HepG2 (cell line): ENCODE results near the gene CCR8. TPM values are rescaled to one million over a fixed set of nuclear protein-coding genes. Genes with fewer than 3 reads are reported as not detected.
A peak's percentile ranks its signal among the peaks of the same experiment; 100 is the strongest.

Source experiments
- FOXA1 ChIP-seq, 2 experiments: fragments of 450-650 bp in 1 of 2; sonication (generic) in 1 of 2; formaldehyde crosslinking in 1 of 2; IDR thresholded peaks; 2 replicates each; pipeline versions ENCODE4 v1.4.0 to v1.6.1; 2016 to 2020; ENCODE audit warnings: missing genetic modification reagents in 1 of 2
- FOXO1 ChIP-seq: sonication (generic); formaldehyde crosslinking; IDR thresholded peaks from 2 replicates; pipeline ENCODE4 v1.4.0; 2020; ENCODE audit warnings: missing genetic modification reagents
- FOXP1 ChIP-seq, 2 experiments: fragments of 450-650 bp in 1 of 2; IDR thresholded peaks; 2 replicates each; pipeline ENCODE4 v1.6.1; 2017 to 2018; ENCODE audit warnings: antibody characterized with exemption in 1 of 2
- HOXA7 ChIP-seq: sonication (generic); formaldehyde crosslinking; IDR thresholded peaks from 2 replicates; pipeline ENCODE4 v1.8.1; 2022; ENCODE audit warnings: mild to moderate bottlenecking, missing genetic modification reagents, moderate library complexity
- KDM3A ChIP-seq: IDR thresholded peaks from 2 replicates; pipeline ENCODE4 v1.6.1; 2018; ENCODE audit warnings: low read depth, missing compliant biosample characterization
- KLF16 ChIP-seq, 2 experiments: sonication (generic) in 1 of 2; formaldehyde crosslinking in 1 of 2; IDR thresholded peaks; 2 replicates each; pipeline versions ENCODE4 v1.6.1 to v1.8.0; 2016 to 2023; ENCODE audit warnings: missing genetic modification reagents in 2 of 2, missing compliant biosample characterization in 1 of 2
- NR2F6 ChIP-seq, 2 experiments: IDR thresholded peaks; 2 replicates each; pipeline ENCODE4 v1.6.1; 2016; ENCODE audit warnings: antibody characterized with exemption in 1 of 2, mild to moderate bottlenecking in 1 of 2
- RAD21 ChIP-seq: fragments of 450-650 bp; formaldehyde crosslinking; IDR thresholded peaks from 2 replicates; pipeline ENCODE4 v1.5.0; 2020; ENCODE audit warnings: mild to moderate bottlenecking
- SIX1 ChIP-seq: sonication (generic); formaldehyde crosslinking; IDR thresholded peaks from 2 replicates; pipeline ENCODE4 v1.4.0; 2020; ENCODE audit warnings: missing genetic modification reagents, borderline replicate concordance
- SOX5 ChIP-seq: IDR thresholded peaks from 2 replicates; pipeline ENCODE4 v1.6.1; 2016; ENCODE audit warnings: borderline replicate concordance
- SP1 ChIP-seq, 2 experiments: fragments of 450-650 bp in 1 of 2; sonication (generic) in 1 of 2; formaldehyde crosslinking in 1 of 2; IDR thresholded peaks; 2 replicates each; pipeline versions ENCODE4 v1.4.0 to v1.6.1; 2016 to 2020; ENCODE audit warnings: missing genetic modification reagents in 1 of 2
- TBX2 ChIP-seq: sonication (generic); formaldehyde crosslinking; IDR thresholded peaks from 2 replicates; pipeline ENCODE4 v1.5.0; 2020; ENCODE audit warnings: missing genetic modification reagents, mild to moderate bottlenecking, borderline replicate concordance
- THAP11 ChIP-seq: IDR thresholded peaks from 2 replicates; pipeline ENCODE4 v1.6.1; 2016; ENCODE audit warnings: missing biosample characterization, missing genetic modification reagents
- ZKSCAN1 ChIP-seq: fragments of 150-350 bp; IDR thresholded peaks from 2 replicates; pipeline ENCODE4 v1.6.1; 2014; ENCODE audit warnings: low read length
- ZMYM3 ChIP-seq: sonication (generic); formaldehyde crosslinking; IDR thresholded peaks from 2 replicates; pipeline ENCODE4 v1.5.1; 2020; ENCODE audit warnings: mild to moderate bottlenecking, missing genetic modification reagents
- ZNF136 ChIP-seq: sonication (generic); formaldehyde crosslinking; IDR thresholded peaks from 2 replicates; pipeline ENCODE4 v1.8.1; 2022; ENCODE audit warnings: low read depth, mild to moderate bottlenecking, moderate library complexity, missing genetic modification reagents
- ZNF605 ChIP-seq: sonication (generic); formaldehyde crosslinking; IDR thresholded peaks from 2 replicates; pipeline ENCODE4 v1.8.0; 2022; ENCODE audit warnings: mild to moderate bottlenecking, missing genetic modification reagents
- ZNF670 ChIP-seq: sonication (generic); formaldehyde crosslinking; IDR thresholded peaks from 2 replicates; pipeline ENCODE4 v1.8.0; 2022; ENCODE audit warnings: mild to moderate bottlenecking, missing genetic modification reagents, borderline replicate concordance
- ZNF747 ChIP-seq: sonication (generic); formaldehyde crosslinking; IDR thresholded peaks from 2 replicates; pipeline ENCODE4 v1.8.1; 2023; ENCODE audit warnings: missing genetic modification reagents, mild to moderate bottlenecking, borderline replicate concordance
- polyA plus RNA-seq, 8 experiments: library from polyadenylated mRNA; depleted of rRNA in 3 of 8; stranded (reverse) in 7 of 8; unstranded in 1 of 8; fragments of >200 nt; fragmentation: Illumina TruSeq in 4 of 8; extraction: Trizol in 4 of 8; gene quantifications; 2 replicates each; pipeline versions ENCODE4 v1.2.1 to v1.2.3, GENCODE V29; 2011 to 2016; ENCODE audit warnings: low read depth in 4 of 8, missing spikeins in 1 of 8, mixed read lengths in 1 of 8; ENCODE audit not compliant: insufficient read depth in 1 of 8
- total RNA-seq, 5 experiments: library from RNA; depleted of rRNA; stranded (reverse); fragments of >200 nt; fragmentation: Illumina TruSeq; extraction: Trizol; gene quantifications; 2 replicates each; pipeline ENCODE4 v1.2.3, GENCODE V29; 2016; ENCODE audit warnings: low read depth in 1 of 5
- TF ChIP-seq, protein P1 (sequence below): IDR thresholded peaks from 2 replicates; pipeline ENCODE4 v1.6.1; 2012; ENCODE audit warnings: low read depth, low read length, improper control_type of control experiment
- TF ChIP-seq, protein P2 (sequence below): sonication (generic); formaldehyde crosslinking; IDR thresholded peaks from 2 replicates; pipeline ENCODE4 v1.5.1; 2020; ENCODE audit warnings: missing genetic modification reagents, mild to moderate bottlenecking, borderline replicate concordance
- TF ChIP-seq, protein P3 (sequence below): sonication (generic); formaldehyde crosslinking; conservative IDR thresholded peaks from 2 replicates; pipeline ENCODE4 v1.8.0; 2022; ENCODE audit warnings: low read depth, missing genetic modification reagents
- TF ChIP-seq, protein P4 (sequence below): sonication (generic); formaldehyde crosslinking; IDR thresholded peaks from 2 replicates; pipeline ENCODE4 v1.9.0; 2021; ENCODE audit warnings: missing genetic modification reagents, mild to moderate bottlenecking, borderline replicate concordance

The CCR8 gene
- total and polyA plus RNA-seq, 2 of the 13 experiments (the other 11 are each of a cell fraction or from before 2014, with no cell fraction given), result not detected

DNA sequence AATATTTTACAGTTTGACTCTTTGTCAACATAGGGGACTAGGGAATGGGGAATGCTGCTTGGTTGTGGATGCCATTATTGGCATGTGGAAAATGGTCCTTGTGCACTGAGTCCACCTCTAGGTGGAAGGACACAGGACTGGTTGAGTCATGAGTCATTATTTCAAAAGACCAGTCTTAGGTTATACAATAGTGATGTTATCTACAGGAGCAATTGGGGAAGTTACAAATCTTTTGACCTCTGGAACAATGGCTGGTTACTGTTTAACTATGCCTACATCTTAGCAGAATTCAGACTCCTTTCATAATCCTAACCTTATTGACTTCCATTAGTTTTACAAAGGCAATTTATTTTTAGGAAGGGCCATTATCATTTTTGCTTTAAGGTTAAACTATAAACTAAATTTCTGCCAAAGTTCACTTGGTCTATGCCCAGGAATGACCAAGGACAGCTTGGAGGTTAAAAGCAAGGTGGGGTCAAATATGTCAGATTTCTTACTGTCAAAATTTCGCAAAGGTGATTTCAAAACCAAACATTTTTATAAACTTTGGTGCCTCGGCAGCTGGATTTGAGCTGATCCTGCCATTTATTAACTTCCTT is 11.8 kb upstream of the CCR8 start (continued):
- TF ChIP-seq, protein P1, sequence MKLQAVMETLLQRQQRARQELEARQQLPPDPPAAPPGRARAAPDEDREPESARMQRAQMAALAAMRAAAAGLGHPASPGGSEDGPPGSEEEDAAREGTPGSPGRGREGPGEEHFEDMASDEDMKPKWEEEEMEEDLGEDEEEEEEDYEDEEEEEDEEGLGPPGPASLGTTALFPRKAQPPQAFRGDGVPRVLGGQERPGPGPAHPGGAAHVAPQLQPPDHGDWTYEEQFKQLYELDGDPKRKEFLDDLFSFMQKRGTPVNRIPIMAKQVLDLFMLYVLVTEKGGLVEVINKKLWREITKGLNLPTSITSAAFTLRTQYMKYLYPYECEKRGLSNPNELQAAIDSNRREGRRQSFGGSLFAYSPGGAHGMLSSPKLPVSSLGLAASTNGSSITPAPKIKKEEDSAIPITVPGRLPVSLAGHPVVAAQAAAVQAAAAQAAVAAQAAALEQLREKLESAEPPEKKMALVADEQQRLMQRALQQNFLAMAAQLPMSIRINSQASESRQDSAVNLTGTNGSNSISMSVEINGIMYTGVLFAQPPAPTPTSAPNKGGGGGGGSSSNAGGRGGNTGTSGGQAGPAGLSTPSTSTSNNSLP, result peak; percentile 75
- TF ChIP-seq FOXO1 (CRISPR knock-in tag) (peak; percentile 80), KLF16 (CRISPR knock-in tag; IDR thresholded peaks at IDR 0.05) (peak in 1 of 2 experiments; percentile 87; a peak in 2 of 4 replicates), ZNF136 (CRISPR knock-in tag) (peak; percentile 85; the same call in 1 of the 2 replicates), ZNF605 (CRISPR knock-in tag) (0 out of 2 replicates have a peak, but pooled peaks have one; percentile 40), ZNF747 (CRISPR knock-in tag) (peak; percentile 63; the same call in 1 of the 2 replicates), RAD21 (CRISPR knock-in tag) (0 out of 2 replicates have a peak, but pooled peaks have one; percentile 10), NR2F6 (IDR thresholded peaks at IDR 0.05) (peak; percentile 96), NR2F6 (CRISPR knock-in tag; IDR thresholded peaks at IDR 0.05) (peak; percentile 91), ZKSCAN1 (peak; percentile 20; the same call in 1 of the 2 replicates), HOXA7 (CRISPR knock-in tag) (no peak), THAP11 (CRISPR knock-in tag) (peak; percentile 67), TBX2 (CRISPR knock-in tag) (peak; percentile 58; the same call in 1 of the 2 replicates), SIX1 (CRISPR knock-in tag) (peak; percentile 74; the same call in 1 of the 2 replicates), ZMYM3 (peak; percentile 72; the same call in 1 of the 2 replicates), KDM3A (peak; percentile 79; the same call in 1 of the 2 replicates), SP1 (IDR thresholded peaks at IDR 0.05) (no peak), SP1 (CRISPR knock-in tag; IDR thresholded peaks at IDR 0.05) (0 out of 2 replicates have a peak, but pooled peaks have one; percentile 36), ZNF670 (CRISPR knock-in tag) (peak; percentile 94), FOXA1 (IDR thresholded peaks at IDR 0.05) (peak; percentile 37), FOXA1 (CRISPR knock-in tag; IDR thresholded peaks at IDR 0.05) (peak; percentile 81), FOXP1 (IDR thresholded peaks at IDR 0.05) (0 out of 2 replicates have a peak, but pooled peaks have one; percentile 53), FOXP1 (CRISPR knock-in tag; IDR thresholded peaks at IDR 0.05) (peak; percentile 76), SOX5 (CRISPR knock-in tag) (peak; percentile 99)
- TF ChIP-seq, protein P2, sequence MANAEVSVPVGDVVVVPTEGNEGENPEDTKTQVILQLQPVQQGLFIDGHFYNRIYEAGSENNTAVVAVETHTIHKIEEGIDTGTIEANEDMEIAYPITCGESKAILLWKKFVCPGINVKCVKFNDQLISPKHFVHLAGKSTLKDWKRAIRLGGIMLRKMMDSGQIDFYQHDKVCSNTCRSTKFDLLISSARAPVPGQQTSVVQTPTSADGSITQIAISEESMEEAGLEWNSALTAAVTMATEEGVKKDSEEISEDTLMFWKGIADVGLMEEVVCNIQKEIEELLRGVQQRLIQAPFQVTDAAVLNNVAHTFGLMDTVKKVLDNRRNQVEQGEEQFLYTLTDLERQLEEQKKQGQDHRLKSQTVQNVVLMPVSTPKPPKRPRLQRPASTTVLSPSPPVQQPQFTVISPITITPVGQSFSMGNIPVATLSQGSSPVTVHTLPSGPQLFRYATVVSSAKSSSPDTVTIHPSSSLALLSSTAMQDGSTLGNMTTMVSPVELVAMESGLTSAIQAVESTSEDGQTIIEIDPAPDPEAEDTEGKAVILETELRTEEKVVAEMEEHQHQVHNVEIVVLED, result 0 out of 2 replicates have a peak, but pooled peaks have one; percentile 22
- TF ChIP-seq, protein P3, sequence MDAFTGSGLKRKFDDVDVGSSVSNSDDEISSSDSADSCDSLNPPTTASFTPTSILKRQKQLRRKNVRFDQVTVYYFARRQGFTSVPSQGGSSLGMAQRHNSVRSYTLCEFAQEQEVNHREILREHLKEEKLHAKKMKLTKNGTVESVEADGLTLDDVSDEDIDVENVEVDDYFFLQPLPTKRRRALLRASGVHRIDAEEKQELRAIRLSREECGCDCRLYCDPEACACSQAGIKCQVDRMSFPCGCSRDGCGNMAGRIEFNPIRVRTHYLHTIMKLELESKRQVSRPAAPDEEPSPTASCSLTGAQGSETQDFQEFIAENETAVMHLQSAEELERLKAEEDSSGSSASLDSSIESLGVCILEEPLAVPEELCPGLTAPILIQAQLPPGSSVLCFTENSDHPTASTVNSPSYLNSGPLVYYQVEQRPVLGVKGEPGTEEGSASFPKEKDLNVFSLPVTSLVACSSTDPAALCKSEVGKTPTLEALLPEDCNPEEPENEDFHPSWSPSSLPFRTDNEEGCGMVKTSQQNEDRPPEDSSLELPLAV (CRISPR knock-in tag), result no peak
- TF ChIP-seq, protein P4, sequence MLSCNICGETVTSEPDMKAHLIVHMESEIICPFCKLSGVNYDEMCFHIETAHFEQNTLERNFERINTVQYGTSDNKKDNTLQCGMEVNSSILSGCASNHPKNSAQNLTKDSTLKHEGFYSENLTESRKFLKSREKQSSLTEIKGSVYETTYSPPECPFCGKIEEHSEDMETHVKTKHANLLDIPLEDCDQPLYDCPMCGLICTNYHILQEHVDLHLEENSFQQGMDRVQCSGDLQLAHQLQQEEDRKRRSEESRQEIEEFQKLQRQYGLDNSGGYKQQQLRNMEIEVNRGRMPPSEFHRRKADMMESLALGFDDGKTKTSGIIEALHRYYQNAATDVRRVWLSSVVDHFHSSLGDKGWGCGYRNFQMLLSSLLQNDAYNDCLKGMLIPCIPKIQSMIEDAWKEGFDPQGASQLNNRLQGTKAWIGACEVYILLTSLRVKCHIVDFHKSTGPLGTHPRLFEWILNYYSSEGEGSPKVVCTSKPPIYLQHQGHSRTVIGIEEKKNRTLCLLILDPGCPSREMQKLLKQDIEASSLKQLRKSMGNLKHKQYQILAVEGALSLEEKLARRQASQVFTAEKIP (CRISPR knock-in tag), result no peak
